HG03469 (cell line): ENCODE data around the gene SORD.
A peak's percentile ranks its signal among the peaks of the same experiment; 100 is the strongest.

Experiments
- ATAC-seq: cut with Tn5 transposase; IDR thresholded peaks from one replicate; pipeline ENCODE4 v1.9.1; 2021; ENCODE audit warnings: mild to moderate bottlenecking, moderate library complexity, moderate number of reproducible peaks; ENCODE audit not compliant: unreplicated experiment

SORD gene

GRCh38 chr15:45114751-45115085 lies 91.7 kb downstream of the SORD start:
- no peak for ATAC-seq

GRCh38 chr15:45115312-45115820 lies 92.4 kb downstream of the SORD start:
- no peak for ATAC-seq

GRCh38 chr15:45116006-45116481 lies 93.0 kb downstream of the SORD start:
- ATAC-seq: no peak

GRCh38 chr15:45116482-45117307 lies 93.7 kb downstream of the SORD start:
- ATAC-seq: no peak

GRCh38 chr15:45117308-45118130 lies 94.5 kb downstream of the SORD start:
- no peak for ATAC-seq

GRCh38 chr15:45118131-45118588 lies 95.2 kb downstream of the SORD start:
- ATAC-seq: peak; percentile 93

GRCh38 chr15:45118996-45119395 lies 96.0 kb downstream of the SORD start:
- ATAC-seq: no peak

GRCh38 chr15:45120081-45120972 lies 97.3 kb downstream of the SORD start:
- ATAC-seq: no peak

GRCh38 chr15:45121020-45121419 lies 98.0 kb downstream of the SORD start:
- no peak for ATAC-seq

GRCh38 chr15:45121706-45122417 lies 98.9 kb downstream of the SORD start:
- ATAC-seq: no peak

GRCh38 chr15:45122719-45123118 lies 99.7 kb downstream of the SORD start:
- ATAC-seq: no peak

GRCh38 chr15:45123397-45123796 lies 100.4 kb downstream of the SORD start:
- ATAC-seq: no peak

GRCh38 chr15:45126535-45127158 lies 103.7 kb downstream of the SORD start:
- no peak for ATAC-seq
